Measurements from ENCODE around the gene CCL7.

The CCL7 gene

DNA sequence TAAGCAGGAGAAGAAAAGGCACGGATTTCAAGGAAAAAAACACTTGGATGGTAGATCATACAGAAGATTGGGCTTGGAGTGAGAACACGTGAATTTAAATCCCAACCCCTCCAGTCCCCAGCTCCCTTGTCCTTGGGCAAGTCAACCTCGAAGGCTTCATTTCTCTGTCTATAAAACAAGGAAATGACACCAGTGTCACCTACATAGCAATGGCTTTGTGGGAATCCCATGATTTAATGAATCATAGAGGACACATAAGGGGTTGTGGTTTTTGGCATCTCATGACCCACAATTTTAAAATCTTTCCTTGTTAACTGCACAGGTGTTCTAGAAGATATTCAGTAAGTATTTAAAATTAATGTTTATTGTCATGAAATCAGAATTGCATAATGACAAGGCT lies 23.1 kb upstream of the CCL7 start:
- DNase-seq (ENCODE audit: low spot score): no peak

DNA sequence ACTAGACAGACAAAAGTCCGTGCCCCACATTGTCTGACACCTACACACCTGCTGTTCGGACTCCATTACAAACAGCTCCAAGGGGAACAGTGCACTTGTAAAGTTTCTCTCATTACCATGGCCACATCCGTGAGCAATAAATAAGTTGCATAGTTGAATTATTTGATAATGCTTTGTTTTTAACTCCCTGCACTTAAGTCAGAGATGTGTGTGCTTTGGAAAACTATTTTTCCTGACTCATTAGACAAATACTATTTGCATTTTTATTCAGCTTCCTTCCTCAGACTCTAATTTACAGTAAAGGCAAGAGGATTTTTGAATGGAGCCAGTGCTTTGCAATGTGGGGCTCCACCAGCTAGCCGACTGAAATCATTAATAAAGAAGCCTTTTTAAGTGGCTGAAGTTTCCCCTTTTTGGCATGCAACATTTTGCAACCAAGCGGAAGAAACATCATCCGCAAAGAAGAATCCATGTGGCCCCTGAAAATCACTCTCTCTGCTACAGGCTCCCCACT lies 21.5 kb upstream of the CCL7 start:
- no peak for DNase-seq (ENCODE audit: low spot score)

DNA sequence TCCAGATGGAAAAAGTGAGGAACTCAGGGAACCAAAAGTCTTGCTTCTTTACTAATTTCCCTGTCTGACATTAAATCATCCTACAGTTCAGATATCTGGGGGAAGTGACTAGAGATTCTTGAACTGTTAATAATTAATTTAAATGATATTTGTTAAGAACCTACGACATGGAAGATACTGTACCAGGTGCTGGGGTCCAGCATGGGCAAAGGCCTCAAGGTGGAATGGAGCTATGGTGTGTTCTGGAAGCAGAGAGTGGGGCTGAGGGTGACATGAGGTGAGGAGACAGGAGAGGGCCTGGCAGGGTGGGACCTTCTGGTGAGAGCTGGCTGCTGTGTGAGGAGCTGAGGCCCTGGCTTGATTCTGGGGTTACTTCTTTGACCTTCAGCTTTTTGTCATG lies 21.0 kb upstream of the CCL7 start:
- no peak for DNase-seq (ENCODE audit: low spot score)

DNA sequence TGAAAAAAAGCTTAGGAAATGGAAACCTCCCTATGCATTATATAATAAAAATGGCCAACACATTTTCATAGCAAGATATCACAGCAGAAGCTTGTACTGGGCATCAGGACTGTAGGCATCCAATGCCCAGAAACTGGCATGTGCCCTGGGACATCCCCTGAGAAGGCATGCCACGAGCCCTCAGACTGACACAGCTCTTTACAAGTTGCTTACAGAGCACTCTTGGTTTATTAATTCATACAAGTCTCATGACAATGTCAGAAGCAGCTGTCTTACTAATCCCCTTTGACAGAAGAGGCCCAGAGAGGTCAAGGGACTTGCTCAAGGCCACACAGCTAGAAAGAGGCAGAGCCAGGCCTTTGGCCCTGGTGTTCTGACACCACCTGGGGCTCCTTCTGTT lies 20.5 kb upstream of the CCL7 start:
- DNase-seq (ENCODE audit: low spot score): no peak

DNA sequence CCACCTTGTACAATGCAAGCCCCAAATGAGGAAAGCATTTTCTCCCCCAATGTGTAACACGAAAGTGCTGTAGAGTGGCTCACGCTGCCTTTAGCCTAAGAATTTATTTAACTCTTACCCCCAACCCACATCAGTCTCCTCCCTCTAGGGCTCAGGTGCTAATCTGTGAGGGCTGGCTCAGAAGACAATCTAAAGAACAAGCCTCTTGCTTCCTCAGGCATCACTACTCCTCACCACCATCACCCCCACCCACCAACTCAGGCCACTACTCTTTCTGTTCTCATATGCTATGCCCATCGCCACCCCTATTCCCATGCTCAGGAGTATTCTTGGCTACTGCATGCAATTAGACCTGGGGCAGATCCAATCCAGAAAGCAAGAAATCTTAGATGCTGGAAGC lies 18.8 kb upstream of the CCL7 start:
- no peak for DNase-seq (ENCODE audit: low spot score)

DNA sequence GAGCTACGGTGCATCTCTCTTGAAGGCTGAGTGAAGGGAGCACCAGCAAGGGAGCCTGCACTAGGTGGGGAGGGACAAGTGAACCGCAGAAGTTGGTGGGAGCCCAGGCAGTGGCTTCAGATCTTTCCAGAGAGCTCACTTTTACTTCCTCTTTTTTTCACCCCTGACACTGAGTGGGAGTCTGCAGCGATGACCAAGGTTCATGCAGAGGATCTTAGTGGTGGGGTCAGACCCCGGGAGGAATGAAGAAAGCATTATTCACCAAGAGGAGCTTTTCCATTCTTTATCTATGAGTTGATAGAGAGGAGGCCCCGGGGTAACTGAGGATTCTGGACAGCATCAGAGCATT lies 18.0 kb upstream of the CCL7 start:
- DNase-seq (ENCODE audit: low spot score): no peak

DNA sequence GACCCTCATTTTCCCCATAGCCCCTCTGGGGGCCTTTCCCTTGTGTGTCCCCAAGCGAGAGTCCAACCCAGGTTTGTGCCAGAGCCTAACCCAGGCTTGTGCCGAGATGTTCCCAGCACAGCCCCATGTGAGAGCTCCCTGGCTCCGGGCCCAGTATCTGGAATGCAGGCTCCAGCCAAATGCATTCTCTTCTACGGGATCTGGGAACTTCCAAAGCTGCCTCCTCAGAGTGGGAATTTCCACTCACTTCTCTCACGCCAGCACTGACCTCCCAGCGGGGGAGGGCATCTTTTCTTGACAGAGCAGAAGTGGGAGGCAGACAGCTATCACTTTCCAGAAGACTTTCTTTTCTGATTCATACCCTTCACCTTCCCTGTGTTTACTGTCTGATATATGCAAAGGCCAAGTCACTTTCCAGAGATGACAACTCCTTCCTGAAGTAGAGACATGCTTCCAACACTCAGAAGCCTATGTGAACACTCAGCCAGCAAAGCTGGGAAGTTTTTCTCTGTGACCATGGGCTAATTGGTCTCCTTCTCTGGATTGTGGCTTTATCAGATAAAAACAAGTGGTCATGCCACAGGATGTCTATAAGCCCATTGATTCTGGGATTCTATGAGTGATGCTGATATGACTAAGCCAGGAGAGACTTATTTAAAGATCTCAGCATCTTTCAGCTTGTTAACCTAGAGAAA lies 17.4 kb upstream of the CCL7 start:
- DNase-seq (ENCODE audit: low spot score): no peak

DNA sequence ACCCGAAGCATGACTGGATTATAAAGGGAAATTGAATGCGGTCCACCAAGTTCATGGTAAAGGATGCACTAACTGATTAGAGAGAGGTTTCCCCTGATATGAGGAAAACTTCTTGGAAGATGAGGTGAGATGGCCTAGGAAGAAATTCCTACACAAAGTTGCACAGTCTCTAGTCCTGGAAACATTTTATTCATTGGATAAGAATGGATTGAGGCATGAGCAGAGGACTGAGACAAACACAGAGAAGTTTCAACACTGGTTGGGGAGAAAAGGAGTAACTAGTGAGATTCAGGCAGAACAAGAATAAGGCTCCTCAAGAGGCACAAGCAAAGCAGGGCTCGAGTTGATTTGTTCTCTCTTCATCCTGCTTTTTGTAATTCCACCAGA lies 16.9 kb upstream of the CCL7 start:
- no peak for DNase-seq (ENCODE audit: low spot score)

DNA sequence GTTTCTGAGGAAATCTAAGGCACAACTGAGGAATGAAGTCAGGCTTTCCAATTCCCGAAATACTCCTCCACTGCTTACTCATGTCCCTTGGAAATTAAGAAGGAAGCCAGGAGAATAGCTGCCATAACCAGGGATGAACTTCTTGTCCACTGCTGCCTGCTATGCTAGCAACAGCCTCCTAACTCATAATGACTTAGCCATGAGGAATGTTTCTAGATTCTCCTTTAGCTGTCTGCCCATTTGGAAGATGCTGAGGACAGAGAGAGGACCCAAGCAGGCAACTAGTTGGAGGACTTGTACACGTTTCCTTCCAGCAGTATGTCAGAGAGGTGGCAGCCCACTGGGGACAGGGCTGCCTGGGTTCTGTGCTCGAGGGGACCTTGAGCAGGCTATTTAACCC lies 15.9 kb upstream of the CCL7 start:
- DNase-seq (ENCODE audit: low spot score): no peak

DNA sequence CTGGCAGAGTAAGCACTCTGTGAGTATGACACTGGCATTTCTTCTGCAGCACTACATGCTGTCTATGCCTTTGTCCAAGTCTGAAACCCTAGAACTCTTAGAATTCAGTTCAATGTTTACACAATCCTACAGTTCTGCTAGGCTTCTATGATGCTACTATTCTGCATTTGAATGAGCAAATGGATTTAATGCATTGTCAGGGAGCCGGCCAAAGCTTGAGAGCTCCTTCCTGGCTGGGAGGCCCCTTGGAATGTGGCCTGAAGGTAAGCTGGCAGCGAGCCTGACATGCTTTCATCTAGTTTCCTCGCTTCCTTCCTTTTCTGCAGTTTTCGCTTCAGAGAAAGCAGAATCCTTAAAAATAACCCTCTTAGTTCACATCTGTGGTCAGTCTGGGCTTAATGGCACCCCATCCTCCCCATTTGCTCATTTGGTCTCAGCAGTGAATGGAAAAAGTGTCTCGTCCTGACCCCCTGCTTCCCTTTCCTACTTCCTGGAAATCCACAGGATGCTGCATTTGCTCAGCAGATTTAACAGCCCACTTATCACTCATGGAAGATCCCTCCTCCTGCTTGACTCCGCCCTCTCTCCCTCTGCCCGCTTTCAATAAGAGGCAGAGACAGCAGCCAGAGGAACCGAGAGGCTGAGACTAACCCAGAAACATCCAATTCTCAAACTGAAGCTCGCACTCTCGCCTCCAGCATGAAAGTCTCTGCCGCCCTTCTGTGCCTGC lies 15.2 kb upstream of the CCL7 start, which contains the start of gene CCL2:
CCL2 (plus strand) TSS at position 635 of the 730 bp plus-strand sequence; CDS start at position 700, 65 bp downstream.
- no peak for DNase-seq (ENCODE audit: low spot score)

DNA sequence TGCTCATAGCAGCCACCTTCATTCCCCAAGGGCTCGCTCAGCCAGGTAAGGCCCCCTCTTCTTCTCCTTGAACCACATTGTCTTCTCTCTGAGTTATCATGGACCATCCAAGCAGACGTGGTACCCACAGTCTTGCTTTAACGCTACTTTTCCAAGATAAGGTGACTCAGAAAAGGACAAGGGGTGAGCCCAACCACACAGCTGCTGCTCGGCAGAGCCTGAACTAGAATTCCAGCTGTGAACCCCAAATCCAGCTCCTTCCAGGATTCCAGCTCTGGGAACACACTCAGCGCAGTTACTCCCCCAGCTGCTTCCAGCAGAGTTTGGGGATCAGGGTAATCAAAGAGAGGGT lies 14.7 kb upstream of the CCL7 start:
- DNase-seq (ENCODE audit: low spot score): no peak

DNA sequence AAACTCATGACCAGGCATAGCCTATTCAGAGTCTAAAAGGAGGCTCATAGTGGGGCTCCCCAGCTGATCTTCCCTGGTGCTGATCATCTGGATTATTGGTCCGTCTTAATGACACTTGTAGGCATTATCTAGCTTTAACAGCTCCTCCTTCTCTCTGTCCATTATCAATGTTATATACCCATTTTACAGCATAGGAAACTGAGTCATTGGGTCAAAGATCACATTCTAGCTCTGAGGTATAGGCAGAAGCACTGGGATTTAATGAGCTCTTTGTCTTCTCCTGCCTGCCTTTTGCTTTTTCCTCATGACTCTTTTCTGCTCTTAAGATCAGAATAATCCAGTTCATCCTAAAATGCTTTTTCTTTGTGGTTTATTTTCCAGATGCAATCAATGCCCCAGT lies 14.2 kb upstream of the CCL7 start:
- no peak for DNase-seq (ENCODE audit: low spot score)

DNA sequence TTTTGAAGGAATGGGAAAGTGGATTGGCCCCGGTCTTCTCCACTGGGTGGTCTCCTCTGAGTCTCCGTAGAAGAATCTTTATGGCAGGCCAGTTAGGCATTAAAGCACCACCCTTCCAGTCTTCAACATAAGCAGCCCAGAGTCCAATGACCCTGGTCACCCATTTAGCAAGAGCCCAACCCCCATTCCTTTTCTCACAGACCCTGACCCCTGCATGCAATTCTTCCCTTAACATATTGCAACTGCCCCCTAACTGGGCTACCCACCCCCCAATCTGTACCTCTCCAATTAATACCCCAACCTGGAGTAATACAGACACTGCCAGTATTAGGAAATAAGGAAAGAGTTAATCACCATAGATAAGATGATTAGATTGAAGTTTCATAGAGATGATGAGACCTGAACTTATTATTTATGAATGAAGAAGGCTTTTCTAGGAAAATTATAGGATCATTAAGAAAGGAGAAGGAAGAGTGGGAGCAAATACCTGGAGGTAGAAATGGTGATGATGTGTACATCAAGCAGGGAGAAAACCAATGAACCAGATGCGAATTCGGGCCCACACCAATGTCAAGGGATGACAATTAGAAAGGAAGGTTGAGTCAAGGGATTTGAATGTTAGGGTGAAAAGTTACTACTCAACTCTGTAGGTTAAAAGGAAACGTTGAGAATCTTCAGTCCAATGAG lies 12.6 kb upstream of the CCL7 start:
- DNase-seq (ENCODE audit: low spot score): no peak

DNA sequence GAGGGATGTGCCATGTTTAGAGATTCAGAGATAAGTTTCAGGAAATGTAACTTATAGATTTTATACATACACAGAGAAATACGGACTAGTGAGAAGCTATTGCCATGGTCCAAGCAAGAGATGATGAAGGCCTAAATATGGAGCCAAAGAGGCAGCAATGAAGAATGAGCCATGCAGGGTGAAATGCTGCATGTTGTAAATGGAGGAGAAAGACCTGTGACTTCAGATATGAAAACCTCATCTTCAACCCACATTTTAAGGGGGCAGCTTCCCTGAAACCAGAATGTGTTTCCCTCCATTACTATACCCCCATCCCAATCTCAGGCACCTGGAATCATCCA lies 12.1 kb upstream of the CCL7 start:
- DNase-seq (ENCODE audit: low spot score): no peak

DNA sequence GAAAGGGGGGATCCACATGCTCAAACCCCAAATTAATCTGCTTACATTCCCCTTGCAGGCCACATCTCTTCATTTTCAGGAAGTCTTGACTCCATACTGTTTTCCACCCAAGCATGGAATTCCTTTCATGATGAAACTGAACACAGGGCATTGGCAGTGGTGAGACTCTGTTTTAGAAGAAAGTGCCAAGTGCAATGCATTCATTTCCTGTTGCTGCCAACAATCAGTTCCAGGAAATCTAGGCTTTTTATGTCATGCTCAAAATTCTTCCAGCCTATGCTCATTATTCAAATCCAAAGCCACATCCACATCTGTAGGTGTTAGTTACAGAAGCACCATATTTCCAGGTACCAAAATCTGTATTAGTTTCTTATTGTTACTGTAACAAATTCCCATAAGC lies 10.9 kb upstream of the CCL7 start:
- DNase-seq (ENCODE audit: low spot score): no peak

DNA sequence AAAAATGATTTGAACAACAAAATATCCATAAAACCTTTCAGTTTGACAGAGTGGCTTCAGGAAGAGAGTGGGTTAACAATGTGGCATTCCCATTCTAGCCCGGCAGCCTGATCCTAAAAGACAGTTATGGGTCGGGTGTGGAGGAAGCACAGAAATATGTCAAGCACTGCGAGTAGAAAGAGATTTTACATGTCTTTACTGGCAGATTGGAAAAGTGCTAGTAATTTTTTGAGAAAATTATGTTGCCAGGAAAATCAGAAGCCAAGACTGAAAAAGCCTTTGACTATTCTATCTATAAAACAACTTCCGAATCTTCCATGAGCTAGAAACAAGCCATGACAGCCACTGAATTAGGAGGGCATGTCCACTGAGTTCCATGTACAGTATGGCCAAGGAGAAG lies 9.2 kb upstream of the CCL7 start:
- DNase-seq (ENCODE audit: low spot score): no peak

DNA sequence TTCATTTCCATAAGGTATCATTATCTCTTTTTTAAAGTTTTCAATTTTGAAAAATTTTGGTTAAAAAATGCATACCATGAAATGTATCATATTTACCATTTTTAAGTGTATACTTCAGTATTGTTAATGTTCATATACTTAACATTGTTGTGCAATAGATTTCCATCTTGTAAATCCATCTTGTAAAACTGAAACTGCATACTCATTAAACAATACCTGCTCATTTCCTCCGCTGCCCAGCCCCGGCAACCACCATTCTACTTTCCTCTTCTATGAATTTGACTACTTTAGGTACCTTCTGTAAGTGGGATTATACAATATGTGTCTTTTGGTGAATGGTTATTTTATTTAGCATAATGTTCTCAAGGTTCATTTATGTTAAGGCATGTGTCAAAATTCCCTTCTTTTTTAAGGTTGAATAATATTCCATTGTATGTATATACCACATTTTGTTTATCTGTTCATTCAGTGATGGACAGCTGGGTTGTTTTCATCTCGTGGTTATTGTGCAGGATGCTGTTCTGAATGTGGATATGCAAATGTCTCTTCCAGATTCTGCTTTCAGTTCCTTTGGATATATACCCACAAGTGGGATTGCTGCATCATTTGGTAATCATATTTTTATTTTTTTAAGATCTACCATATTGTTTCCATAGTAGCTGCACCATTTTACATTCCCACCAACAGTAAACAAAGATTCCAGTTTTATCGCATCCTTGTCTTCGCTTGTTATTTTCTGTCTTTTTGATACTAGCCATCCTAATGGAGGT lies 8.3 kb upstream of the CCL7 start:
- DNase-seq (ENCODE audit: low spot score): no peak

DNA sequence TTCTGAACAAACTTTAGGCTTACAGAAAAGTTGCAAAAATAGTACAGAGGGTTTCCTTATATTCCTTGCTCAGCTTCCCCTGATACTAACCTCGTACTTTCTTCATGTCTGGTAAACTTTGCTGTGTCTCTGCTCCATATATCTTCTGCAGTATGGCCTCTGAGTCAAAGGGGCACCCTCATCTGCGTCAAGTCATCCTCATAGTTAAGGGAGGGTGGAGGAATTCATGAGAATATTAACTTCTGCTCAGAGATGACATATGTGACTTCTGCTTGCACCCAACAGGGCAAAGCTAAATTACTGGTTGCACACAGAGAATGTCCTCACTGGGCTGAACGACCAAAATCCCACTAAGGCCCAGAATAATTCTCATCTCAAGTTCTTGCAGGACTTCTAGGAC lies 4.3 kb upstream of the CCL7 start:
- no peak for DNase-seq (ENCODE audit: low spot score)

DNA sequence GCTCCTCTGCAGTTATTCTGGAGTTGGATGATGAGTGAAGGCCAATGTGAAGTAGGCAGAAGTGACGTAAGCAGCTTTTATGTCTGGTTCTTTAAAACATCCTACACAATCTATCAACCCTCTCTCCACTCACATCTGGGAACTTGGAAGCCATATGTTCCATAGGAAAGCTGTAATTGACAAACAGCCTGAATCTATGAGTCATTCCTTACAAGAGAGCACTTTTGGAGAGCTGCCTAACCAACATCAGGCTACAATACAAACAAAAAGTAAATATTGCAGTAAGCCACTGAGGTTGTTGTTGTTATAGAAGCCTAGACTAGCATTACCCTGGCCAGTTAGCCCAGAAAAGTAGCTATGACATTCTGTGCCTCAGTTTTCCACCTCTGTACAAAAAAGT lies 5.9 kb downstream of the CCL7 start:
- DNase-seq (ENCODE audit: low spot score): no peak

DNA sequence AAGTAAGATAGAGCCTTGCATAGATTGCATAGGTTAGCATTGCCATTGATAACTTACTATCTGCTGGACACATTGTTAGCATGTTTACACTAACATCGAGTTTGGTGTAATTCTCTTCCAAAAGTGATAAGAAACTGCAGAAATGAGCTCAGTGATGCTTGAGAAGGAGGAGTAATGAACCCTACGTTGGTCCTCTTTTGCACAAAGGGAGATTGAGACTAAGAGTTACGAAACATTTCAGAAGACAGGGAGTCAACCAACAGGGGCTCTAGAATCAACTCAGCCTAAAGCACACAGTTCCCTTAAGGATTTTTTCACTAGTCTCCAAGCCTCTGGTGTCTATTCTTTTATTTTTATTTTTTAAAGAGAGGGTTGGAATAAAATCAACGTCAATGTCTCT lies 6.8 kb downstream of the CCL7 start:
- DNase-seq (ENCODE audit: low spot score): no peak

DNA sequence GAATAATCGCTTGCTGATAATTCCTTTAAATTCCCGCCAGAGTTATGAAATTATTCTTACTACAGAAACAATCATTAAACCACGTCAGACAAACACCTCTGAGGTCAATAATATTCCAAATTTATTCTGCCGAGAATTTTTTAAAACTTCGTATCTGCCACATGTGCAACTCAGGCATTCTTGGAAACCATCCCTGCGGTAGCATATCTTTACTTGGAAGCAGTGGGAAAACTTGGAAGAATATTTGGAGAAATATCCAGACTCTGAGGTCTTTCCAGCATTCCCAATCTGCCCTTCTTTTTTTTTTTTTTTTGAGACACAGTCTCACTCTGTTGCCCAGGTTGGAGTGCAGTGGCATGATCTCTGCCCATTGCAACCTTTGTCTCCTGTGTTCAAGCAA lies 13.6 kb downstream of the CCL7 start:
- no peak for DNase-seq (ENCODE audit: low spot score)

DNA sequence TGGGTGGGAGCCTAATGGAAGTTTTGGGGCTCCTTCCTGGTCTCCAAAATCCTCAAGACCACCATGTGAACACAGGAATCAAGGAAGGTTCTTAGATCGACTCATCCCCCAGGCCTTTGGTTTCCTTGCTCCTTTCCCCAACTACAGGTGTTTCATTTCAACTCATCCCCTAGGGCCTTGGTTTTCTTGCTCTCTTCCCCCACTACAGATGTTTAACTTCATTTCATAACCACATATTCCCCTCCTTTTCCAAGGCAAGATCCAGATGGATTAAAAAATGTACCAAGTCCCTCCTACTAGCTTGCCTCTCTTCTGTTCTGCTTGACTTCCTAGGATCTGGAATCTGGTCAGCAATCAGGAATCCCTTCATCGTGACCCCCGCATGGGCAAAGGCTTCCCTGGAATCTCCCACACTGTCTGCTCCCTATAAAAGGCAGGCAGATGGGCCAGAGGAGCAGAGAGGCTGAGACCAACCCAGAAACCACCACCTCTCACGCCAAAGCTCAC lies 15.3 kb downstream of the CCL7 start, which contains the start of gene CCL11:
CCL11 (plus strand) TSS at position 457 of the 507 bp plus-strand sequence. CDS start 67 bp downstream, outside the sequence.
- DNase-seq (ENCODE audit: low spot score): no peak
